Right renal cortex interstitium (tissue), 3 donors: ENCODE measurements around the gene HTRA2. TPM values are rescaled to one million over a fixed set of nuclear protein-coding genes. Genes with fewer than 3 reads are reported as not detected.
A peak's percentile ranks its signal among the peaks of the same experiment; 100 is the strongest.
"Not testable (repeated sequence)": the region's sequence is repeated elsewhere in the genome, so short reads cannot be mapped to it uniquely, and the experiment has no call there.

Experiments used
- DNase-seq, 3 donors: peaks; one replicate each; pipeline ENCODE4 v3.0.0-alpha.2; 2013; ENCODE audit warnings: low read depth in 3 of 3, low spot score in 2 of 3
- polyA plus RNA-seq, 3 donors: library from polyadenylated mRNA; unstranded; fragments of 120-200 nt; gene quantifications; one replicate each; pipeline ENCODE4 v1.2.1, GENCODE V29; 2013; ENCODE audit not compliant: insufficient read length in 3 of 3

HTRA2 gene
- 10 to 100 TPM; 32.3 to 35.8 (median 33.1) TPM for polyA plus RNA-seq

DNA sequence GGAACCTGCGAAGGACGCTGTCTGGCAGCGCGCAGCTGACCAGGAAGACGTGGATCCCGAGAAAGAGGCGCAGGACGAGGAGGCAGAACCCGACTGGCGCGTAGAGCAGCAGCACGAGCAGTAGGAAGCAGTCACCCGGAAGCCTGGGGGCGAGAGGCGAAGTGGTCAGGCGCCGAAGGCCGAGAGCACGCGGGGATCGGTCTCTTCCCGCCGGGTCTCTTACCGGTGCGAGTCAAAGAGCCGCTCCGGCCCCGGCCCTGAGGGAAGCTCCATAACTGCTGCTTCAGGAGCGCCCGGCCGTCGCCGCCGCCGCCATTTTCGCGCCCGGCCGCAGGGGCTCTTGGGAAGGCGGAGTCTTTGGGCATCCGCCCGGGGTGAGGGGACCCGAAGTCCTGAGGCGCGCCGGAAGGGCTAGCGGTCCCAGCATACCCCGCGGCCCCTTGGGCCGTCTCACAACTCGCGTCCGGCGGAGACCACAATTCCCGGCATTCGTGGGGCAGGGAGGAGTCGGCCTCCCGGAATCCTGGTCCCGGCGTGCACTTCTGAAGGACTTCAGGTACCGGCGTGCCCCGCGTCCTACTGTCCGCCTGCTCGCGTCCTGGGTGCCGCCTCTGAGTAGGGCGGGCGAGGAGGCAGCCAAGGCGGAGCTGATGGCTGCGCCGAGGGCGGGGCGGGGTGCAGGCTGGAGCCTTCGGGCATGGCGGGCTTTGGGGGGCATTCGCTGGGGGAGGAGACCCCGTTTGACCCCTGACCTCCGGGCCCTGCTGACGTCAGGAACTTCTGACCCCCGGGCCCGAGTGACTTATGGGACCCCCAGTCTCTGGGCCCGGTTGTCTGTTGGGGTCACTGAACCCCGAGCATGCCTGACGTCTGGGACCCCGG is at the start of gene HTRA2, which contains the start of gene AUP1:
TSS of gene HTRA2 (plus strand) at position 577 of the 882 bp plus-strand sequence. CDS start at position 651, 74 bp downstream.
TSS of gene AUP1 (minus strand) at position 350 of the 882 bp plus-strand sequence. CDS start at position 273, 77 bp downstream.
- DNase-seq: peak; percentile 92 to 98 (median 95)

DNA sequence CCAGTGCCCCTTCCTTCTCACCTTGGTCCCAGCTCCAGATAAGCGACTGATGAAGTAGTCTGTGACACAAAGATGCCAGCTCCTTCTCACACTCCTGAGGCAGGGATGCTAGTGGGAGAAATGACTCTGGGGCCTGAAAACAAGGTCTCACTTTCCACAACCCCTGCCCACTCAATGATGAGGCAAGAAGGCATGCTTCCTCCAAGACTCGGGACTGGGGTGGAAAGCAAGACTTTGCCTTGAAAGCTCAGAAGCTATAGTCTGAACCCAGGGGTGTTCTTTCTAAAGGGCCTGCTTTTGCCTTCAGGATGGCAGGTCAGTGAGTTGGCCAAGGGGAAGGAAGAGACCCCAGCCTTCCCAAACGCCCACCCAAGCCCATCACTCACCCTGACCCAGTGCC is 48.3 kb upstream of the HTRA2 start:
- DNase-seq: no peak

DNA sequence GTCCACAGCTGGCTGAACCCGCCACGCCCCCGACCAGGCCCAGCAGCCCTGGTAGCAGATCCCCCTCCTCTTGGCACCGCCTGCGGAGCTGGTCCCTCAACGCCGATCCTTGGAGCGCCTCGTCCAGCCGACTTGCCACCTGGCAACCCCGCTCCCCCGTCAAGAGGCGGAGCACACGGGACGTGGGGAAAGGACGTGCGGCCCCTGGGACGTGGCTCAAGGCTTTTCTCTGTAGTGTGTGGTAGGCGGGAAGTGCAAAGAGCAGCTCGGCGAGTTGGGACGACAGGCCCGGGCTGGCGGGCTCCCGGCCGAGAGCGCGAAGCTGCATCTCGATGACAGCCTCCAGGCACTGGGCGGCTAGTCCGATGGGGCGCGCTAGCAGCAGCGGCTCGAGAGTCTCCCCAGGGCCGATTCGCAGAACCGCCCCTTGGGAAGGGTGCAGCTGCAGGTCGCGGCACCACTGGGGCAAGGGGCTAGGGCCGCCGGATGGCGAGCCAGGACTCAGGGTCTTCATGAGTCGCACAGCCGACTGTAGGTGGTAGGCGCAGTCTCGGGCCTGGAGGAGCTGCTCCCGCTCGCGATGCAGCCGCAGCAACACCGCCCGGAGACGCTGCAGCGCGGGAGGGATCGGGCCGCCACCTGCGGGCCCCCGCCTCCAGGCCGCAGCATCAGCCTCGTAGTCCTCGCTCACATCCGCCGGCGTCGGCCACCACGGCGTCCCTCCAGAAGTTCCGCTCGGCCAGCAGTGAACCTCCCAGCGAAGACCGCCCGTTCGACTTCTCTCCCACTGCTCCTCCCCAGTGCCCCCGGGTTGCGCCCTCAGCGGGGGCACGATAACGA is 47.6 kb upstream of the HTRA2 start:
- no peak for DNase-seq

DNA sequence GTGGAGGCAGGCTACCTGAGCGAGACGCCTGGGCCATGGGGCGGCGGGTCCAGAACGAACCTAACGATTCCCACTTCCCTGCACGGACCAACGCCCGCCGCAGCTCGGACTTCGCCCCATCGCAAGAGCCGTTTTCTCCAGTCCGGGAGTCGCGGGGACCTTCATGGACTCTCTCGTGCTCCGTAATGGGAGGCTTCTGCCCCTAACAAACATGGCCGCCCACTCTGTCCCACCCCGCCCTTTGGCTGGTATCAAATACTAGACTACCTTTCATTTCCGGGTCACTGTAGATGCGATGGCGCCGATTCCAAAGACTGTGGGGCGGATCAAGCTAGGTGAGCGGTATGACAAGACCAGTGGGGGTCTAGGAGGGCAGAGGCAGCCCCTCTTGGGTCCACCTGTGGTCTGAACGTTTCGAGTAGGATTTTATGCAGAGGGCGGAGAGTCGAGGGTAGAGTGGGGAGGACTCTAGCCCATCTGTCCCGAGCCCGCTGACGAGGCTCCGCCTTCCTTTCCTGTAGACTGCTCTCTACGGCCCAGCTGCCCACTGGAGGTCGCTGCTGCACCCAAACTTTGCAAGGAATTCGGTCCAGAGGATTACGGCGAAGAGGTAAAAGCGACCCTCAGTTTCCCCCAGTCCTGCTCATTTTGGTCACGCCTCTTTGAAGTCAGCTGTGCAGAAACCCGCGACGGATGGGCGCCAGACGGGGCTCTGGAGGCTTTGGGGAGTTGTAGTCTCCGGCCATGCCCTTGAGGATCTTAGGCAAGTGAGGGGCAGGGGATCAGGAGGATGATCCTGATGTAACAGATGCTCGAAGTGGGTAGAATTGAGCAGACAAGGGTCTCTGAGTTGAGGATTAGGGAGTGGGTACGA is 46.7 kb upstream of the HTRA2 start, which contains the start of the genes CCDC142 and TTC31:
TSS of gene CCDC142 (minus strand) at position 198 of the 874 bp plus-strand sequence. CDS start at position 37, 161 bp downstream.
TSS of gene TTC31 (plus strand) at position 281 of the 874 bp plus-strand sequence. CDS start at position 296, 15 bp downstream.
- DNase-seq: peak; percentile 95 to 97 (median 96)

DNA sequence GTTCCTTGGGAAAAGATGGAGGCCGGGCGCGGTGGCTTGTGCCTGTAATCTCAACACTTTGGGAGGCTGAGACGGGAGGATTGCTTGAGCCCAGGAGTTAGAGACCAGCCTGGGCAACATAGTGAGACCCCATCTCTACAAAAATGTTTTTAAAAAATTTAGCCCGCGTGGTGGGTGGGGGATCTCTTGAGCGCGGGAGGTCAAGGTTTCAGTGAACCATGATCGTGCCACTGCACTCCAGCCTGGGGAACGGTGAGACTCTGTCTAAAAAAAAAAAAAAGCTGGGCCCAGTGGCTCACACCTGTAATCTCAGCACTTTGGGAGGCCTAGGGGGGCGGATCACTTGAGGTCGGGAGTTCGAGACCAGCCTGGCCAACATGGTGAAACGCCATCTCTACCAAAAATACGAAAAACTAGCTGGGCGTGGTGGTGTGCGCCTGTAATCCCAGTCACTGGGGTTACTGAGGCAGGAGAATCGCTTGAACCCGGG is 46.0 kb upstream of the HTRA2 start:
- DNase-seq: not testable (repeated sequence)

DNA sequence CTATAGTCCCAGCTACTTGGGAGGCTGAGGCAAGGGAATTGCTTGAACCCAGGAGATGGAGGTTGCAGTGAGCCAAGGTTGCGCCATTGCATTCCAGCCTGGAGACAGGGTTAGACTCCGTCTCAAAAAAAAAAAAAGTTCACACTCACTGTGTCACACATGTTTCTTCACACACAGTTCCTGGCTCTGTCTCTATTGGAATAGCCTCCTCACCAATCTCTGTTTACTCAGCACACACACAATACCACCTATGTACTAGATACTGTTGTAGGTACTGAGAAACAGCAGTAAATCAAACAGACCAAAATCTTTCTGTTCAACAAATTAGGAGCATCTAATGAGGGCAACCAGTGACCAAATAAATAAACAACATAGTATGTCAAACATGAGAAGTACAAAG is 43.6 kb upstream of the HTRA2 start:
- no peak for DNase-seq

DNA sequence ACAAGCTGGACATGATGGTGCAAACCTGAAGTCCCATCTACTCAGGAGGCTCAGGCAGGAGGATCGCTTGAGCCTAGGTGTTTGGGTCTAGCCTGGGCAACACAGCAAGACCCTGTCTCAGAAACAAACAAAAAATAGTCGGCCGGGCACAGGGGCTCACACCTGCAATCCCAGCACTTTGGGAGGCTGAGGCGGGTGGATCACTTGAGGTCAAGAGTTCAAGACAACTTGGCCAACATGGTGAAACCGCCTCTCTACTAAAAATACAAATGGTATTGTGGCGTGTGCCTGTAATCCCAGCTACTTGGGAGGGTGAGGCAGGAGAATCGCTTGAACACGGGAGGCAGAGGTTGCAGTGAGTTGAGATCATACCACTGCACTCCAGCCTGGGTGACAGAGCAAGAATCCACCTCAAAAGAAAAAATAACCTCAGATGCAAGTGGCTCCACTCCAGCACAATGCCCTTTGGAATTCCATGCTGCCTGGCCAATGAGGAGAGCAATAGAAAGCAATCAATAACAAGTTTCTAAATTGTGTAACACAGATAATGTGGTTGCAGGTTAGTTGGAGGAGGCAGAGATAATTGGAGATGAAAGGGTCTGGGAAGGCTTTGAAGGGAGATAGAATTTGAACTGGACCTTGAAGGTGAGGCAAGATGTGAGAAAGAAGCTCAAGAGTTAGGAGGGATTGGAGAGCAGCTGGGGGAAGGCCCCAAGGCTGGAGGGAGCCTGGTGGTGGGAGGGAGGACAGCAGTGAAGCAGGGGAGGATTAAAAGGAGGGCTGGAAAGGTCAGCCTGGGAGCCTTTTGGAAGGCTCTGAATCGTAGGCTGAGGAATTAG is 40.9 kb upstream of the HTRA2 start:
- no peak for DNase-seq

DNA sequence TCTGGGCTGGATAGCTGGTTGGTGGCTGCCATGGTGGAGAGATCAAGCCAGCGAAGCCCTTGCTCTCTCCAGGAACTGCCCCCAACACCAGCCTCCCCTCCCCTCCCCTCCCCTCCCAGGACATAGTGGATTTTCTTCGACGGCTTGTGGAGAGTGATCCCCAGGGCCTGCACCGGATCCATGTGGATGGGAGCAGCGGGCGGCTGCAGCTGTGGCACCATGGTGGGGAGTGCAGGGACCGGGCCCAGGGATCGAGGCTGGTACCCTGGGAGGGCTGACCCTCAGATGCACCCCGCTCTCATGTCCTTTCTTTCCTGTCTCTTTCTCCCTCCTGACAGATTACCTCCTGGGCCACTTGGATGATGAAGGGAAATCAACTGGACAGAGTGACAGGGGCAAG is 39.8 kb upstream of the HTRA2 start:
- DNase-seq: no peak

DNA sequence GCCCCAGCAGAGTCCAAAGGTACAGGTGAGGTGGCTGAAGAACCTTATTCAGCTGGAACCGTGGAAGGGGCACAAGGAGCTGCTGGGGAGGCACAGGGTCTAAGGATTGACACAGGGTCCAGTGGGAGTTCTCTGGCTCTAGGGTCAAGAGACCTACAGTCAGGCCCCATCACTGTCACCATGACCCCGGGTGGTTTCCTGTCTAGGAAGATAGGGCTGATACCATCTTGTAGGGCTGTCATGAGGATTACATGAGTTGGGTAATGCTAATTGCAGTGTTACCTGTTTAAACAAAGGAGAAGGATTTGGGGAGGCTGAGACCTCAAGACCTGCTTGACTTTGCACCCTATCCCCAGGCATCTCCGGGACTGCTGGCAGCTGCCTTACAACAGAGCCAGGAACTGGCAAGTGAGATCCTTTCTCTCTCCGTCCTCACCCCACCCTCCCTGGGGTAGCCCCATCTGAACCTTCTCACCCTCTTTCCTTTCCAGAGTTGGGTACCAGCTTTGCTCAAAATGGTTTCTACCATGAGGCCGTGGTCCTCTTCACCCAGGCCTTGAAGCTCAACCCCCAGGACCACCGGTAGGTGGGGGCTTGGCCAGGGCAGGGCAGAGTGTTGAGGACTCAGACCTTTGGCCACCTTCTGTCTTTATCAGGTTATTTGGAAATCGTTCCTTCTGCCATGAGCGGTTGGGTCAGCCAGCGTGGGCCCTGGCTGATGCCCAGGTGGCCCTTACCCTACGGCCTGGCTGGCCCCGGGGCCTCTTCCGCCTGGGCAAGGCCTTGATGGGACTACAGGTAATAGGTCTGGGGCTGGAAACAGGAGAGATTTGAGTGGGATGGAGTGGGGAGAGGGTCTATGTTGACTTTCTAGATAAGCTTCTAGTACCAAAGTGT is 37.8 kb upstream of the HTRA2 start:
- no peak for DNase-seq

DNA sequence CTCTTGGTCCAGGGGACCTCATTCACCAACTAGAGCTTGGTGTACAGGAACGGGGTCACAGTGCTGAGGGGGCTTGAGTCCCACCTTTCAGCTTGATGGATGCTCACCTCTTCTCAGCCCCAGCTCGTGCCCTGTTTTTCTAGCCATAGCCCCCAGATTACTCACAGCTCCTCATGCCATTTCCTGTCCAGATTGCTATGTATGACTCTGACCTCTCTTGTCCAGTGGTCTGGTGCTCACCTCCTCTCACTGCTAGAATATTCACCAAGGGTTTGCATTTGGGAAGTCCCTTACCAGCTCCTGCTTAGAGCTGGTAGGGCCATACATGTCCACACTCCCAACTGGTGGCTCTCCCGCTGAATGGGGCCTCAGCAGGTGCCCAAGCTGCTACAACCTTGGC is 36.2 kb upstream of the HTRA2 start:
- no peak for DNase-seq

DNA sequence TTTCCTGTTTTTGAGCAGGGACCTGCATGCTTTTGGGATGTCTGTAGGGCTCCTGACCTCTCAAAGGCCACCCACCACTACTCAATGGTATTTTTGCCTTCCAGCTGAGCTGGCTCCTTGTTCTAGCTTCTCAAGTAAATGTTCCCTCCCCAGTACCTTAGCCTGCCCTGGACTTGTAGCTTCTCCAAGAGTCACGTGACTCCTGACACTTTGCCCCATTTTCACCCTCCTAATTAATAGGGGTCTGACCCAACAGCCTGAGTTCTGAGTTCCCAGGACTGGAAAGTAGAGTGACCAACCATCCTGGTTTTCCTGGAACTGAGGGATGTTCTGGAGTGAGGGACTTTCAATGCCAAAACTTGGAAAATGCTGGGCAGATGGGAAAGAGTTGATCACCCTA is 34.3 kb upstream of the HTRA2 start:
- no peak for DNase-seq

DNA sequence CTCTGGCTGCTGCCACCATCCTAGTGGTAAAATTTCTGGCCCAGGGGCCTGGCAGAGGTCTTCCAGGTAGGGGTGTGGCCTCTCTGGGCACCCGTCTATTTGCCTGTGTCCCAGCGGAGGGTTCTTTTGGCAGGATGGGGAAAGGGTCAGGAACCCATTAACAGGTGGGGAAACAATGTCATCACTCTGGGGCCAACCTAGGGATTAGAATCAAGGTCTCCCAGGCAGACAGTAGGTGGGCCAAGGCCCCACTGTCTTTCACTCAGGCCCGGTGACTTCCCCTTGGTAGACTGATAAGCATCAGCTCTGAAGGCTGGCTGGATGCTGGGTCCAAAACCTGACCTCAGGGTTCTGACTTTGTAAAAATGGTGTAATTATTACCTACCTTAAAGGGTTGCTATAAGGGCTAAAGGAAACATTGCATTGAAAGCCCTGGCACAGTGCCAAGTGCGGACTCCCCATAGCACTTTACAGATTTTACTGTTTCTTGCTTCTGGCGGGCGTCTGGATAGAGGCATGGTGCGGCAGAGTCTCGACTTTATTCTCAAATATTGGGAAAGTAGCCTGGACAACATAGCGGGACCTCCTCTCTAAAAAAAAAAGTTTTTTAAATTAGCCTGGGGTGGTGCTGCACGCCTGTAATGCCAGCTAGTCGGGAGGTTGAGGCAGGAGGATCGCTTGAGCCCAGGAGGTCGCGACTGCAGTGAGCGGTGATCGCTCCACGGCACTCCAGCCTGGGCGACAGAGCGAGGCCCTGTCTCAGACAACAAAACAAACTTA is 32.5 kb upstream of the HTRA2 start:
- no peak for DNase-seq

DNA sequence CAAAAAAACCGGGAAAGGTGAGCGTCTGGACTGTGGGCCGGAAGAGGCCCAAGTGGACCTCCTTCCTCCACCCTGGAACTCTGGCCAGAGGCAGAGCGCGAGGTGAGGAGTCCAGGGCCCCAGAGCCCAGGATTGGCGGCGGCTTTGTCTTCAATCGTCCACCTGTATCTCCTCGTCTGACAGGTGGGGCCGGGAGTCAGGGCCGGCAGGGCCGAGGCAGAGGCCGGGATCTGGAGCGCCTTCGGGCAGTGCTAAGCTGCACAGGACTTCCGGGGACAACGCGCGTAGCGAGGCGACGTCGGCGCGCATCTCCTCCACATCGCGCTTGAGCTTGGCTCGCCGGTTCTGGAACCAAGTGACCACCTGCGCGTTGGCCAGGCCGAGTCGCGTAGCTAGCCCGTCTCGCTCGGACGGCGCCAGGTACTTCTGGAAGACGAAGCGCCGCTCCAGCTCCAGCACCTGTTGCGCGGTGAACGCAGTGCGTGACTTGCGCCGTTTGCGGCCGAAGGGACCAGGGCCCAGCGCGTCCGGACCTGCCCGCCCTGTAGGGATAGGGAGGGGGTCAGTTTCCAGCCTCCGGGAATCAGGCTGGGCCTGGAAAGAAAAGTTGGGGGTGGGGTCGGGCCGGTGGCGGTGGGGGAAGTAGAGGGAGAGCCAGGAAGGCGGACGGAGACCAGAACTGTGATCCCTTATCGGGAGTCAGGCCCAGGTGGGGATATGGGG is 31.8 kb upstream of the HTRA2 start:
- DNase-seq: no peak

DNA sequence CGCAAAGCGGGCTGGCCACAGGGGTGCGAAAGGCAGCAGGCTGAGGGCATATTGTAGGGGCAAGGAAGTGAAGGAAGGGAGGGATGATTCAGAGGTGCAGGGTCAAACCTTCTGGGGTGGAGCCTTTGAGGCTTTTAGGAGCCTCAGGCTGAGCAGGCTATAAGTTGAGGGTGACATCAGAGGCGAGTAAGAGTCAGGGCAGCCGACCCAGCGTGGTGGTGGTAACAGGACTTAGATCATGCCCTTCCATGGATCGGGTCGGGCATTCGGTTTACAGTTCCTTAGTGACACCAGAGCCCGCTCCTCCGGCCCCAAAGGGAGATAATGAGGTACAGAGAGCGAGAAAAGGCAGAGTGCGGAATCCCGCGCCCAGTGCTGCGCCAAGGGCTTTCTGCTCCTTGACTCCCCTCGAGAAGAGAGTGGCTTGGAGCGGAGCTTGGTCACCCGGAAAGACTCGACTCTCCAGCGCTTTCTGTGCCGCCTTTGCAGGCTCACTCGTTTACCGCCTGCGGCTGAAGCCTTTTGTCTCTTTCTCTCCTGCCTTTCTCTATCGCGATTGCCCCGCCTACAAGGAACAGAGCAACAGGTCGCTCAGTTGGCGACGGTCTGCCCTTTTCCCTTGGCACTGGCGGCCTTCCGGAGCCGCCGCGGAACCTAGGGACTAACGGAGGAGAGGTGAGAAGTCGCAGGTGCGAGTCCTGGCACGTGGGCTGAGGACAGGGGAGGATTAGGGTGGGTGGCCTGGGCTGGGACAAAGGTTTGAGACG is 31.1 kb upstream of the HTRA2 start:
- no peak for DNase-seq

DNA sequence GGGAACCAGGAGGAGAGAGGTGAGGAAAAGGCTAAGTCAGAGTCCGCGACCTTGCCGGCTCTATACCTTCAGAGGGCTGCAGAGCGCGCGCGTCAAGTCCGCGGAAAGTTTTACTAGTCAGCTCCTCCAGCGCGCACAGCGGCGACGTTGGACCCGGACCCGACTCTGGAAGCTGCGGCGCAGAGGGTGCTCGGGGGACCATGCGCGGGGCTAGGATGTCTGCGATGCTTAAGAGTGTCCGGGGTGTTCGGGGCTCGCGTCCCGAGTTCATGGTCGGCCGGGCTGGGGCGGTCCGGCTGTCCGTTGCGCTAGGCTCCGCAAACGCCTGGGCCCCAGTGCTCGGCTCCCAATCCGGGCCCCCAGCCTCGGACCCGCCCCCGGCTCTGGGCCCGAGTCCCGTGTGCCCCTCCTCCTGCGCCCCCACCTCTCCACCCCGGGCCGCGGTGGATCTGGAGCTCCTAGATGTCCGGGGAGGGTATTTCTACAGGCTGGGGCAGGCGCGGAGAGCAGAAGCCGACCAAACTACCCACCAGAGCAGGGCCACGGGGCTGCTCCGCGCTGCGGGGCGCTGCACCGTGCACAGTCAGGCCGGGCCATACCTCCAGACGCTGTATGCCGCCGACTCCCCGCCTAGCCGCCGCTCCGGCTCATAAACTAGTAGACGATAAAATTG is 30.3 kb upstream of the HTRA2 start, which contains the start of gene LBX2:
TSS of gene LBX2 (minus strand) at position 337 of the 673 bp plus-strand sequence. CDS start at position 271, 66 bp downstream.
- no peak for DNase-seq
